Measurements from ENCODE around the gene EPHA3.

DNA sequence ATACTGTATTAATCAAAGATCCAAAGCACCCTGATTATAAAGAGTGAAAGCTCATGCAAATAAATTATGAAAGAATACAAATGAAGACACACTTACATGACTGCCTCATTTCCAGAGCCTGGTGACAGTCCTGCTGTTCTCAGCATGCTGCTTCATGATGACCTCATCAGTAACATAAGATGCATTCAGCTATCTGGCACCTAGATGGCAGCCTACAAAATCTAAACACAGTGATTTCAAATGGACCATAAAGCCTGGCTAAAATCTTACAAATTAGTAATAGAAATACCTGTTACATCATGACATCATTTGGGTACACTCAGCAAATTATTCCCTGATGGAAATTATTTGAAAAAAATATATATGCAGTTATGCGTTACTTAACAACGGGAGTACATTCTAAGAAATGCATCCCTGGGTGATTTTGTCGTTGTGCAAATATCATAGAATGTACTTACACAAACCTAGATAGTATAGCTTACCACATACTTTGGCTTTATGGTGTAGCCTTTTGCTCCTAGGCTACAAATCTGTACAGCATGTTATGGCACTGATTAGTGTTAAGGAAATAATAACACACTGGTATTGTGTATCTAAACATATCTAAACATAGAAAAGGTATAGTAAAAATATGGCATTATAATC, 207.2 kb downstream of the EPHA3 start:
- no peak for TF ChIP-seq POLR2AphosphoS5 (IDR thresholded peaks at IDR 0.05; ENCODE audit: low read length)
- TF ChIP-seq POLR2A (IDR thresholded peaks at IDR 0.05; ENCODE audit: low read depth, low read length) = no peak
- TF ChIP-seq SPI1 (IDR thresholded peaks at IDR 0.05; ENCODE audit: borderline replicate concordance, insufficient read depth, low read depth, low read length) = no peak
- no peak for TF ChIP-seq JUND (IDR thresholded peaks at IDR 0.05; ENCODE audit: low read depth, low read length)
- no peak for TF ChIP-seq MXI1 (IDR thresholded peaks at IDR 0.05; ENCODE audit: low read depth, low read length)
- TF ChIP-seq, protein P1, sequence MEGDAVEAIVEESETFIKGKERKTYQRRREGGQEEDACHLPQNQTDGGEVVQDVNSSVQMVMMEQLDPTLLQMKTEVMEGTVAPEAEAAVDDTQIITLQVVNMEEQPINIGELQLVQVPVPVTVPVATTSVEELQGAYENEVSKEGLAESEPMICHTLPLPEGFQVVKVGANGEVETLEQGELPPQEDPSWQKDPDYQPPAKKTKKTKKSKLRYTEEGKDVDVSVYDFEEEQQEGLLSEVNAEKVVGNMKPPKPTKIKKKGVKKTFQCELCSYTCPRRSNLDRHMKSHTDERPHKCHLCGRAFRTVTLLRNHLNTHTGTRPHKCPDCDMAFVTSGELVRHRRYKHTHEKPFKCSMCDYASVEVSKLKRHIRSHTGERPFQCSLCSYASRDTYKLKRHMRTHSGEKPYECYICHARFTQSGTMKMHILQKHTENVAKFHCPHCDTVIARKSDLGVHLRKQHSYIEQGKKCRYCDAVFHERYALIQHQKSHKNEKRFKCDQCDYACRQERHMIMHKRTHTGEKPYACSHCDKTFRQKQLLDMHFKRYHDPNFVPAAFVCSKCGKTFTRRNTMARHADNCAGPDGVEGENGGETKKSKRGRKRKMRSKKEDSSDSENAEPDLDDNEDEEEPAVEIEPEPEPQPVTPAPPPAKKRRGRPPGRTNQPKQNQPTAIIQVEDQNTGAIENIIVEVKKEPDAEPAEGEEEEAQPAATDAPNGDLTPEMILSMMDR (IDR thresholded peaks at IDR 0.05 in 2 of 3, conservative IDR thresholded peaks at IDR 0.05 in 1 of 3; ENCODE audit: control insufficient read depth in 2 of 3, extremely low read depth in 1 of 3, insufficient read depth in 1 of 3, low read depth in 3 of 3, low read length in 3 of 3) = no peak; a peak in 1 of 6 replicates
- TF ChIP-seq KDM1A (IDR thresholded peaks at IDR 0.05; ENCODE audit: borderline replicate concordance) = no peak
- no peak for TF ChIP-seq EP300 (IDR thresholded peaks at IDR 0.05; ENCODE audit: borderline replicate concordance in 1 of 2, control insufficient read depth in 1 of 2, low read depth in 2 of 2, low read length in 2 of 2)

All from GM12878 (cell line).